Stimulated activated naive CD4-positive, alpha-beta T cell treated with Interleukin-2 at 50 U/mL for 16 hours (primary cell): ENCODE results near the gene CREB3L2.
"Not testable (repeated sequence)": the region's sequence is repeated elsewhere in the genome, so short reads cannot be mapped to it uniquely, and the experiment has no call there.

Experiments used
- DNase-seq: peaks from one replicate; lab custom pipeline; 2025; lab: John Stamatoyannopoulos, UW

Gene CREB3L2

DNA sequence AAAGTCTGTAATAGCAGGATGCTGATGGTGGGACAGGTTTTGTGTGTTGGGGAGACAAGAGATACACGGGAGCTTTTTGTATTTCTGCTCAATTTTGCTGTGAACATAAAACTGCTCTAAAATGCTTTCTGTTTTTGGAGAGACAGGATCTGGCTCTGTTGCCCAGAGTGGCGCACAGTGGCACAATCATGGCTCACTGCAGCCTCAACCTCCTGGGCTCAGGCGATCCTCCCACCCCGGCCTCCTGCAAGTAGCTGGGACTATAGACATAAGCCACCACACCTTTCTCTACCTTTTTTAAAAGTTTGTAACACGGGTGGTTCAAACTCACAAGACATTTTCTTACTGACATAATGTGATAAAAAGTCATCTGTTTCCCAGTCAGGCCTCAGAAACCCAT, 14.3 kb downstream of the CREB3L2 start:
- no peak for DNase-seq

- DNase-seq, result no peak
Observed at GRCh38 chr7:137987018-137987349, 14.9 kb downstream of the CREB3L2 start.

GRCh38 chr7:137986252-137987017, 15.5 kb downstream of the CREB3L2 start:
- DNase-seq, result no peak

DNA sequence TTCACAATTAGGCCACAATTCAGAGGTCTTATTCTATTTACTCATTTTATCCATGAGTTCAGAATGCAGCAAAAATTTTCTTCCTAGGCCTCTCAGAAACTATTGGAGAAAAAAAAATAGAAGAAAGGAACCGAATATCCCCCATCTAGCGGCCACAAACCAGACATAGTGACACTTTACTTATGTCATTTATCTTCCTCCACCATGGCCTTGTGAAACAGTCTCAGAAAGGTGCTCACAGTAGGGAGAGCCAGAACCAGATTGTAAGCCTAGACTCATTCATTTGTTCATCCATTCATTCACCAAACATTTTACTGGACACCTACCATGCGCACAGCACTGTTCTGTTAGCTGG, 16.0 kb downstream of the CREB3L2 start:
- DNase-seq, result no peak

DNA sequence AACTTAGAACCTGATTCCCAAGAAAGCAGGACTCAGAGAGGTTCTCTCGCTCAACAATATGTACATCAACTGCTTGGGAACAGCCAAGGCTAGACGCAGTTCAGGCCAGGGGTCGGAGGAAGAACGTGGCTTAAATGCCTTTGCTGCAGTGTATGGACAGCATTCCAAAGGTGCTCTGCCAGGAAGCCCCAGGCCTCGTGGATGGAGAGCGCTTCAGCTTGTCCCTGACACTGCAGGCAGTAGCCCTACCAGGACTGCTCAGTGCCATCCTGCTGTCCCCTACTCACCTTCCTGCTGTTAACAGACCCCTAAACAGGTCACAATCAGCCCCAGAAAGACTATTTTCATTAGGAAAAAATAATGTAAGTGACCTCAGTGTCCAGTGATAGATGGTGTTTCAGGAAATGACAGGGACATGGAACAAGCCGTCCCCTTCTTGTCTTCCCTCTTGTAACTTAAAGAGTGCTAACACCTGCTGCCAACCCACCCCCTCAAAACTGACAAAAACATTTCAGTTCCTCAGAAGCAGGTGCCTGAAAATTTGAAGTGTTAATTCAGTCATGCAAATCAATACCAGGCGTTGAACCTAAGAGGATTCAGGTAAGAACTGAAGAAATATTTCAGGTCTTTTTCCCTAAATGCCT, 16.5 kb downstream of the CREB3L2 start:
- no peak for DNase-seq

GRCh38 chr7:137984181-137985041, 17.5 kb downstream of the CREB3L2 start:
- no peak for DNase-seq

DNA sequence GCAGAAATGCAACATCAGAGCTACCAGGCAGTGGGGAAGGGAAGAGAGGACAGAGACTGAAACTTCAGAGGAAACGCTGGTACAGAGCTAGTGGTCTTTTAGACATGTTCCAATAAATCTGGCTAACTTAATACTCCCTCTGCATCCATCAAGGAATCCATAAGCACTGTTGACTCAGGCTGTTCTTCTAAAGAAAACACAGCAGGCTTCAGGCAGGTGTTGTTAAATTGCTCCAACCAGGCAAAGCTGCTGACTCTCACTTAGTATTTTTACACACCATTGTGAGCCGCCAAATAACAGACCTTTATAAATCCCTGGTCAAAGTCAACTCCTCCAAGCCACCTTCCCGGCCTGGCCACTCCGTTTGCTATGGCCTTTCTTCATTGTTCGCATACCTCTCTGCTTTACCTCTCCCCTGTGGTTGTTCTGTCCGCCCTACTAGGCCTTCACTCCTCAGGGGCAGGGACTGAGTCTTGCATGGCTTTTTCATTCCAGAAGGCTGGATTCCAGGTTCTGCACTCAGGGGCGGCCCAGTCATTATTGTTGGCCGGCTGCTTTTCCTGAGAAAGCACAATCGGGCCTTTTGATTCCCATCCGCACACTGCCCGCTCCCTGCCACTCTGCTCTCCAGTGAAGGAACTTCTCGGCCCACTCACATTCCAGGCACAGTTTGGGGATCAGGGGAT, 18.4 kb downstream of the CREB3L2 start:
- DNase-seq, result no peak

GRCh38 chr7:137982394-137982793, 19.5 kb downstream of the CREB3L2 start:
- DNase-seq, result not testable (repeated sequence)

- DNase-seq, result no peak
Observed at GRCh38 chr7:137981668-137982067, 20.2 kb downstream of the CREB3L2 start.

GRCh38 chr7:137981175-137981574, 20.7 kb downstream of the CREB3L2 start:
- no peak for DNase-seq

DNA sequence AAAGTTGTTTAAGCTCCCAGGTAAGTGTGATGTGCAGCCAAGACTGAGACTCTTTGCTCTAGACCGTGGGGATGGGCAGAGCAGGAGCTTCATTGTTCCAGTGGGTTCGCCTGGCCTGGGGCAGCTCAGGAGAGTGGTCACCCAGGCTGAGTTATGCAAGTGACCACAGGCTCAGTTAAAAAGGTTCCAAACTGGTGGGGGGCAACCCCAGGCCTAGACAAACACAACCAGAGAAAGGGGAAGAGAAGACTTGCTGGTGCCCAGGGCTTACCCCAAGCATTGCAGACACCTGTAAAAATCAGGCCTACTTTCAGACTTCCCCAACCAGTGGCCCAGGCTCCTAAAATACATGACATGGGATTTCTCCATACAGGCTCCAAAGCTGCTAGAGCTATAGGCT, 21.6 kb downstream of the CREB3L2 start:
- no peak for DNase-seq

DNA sequence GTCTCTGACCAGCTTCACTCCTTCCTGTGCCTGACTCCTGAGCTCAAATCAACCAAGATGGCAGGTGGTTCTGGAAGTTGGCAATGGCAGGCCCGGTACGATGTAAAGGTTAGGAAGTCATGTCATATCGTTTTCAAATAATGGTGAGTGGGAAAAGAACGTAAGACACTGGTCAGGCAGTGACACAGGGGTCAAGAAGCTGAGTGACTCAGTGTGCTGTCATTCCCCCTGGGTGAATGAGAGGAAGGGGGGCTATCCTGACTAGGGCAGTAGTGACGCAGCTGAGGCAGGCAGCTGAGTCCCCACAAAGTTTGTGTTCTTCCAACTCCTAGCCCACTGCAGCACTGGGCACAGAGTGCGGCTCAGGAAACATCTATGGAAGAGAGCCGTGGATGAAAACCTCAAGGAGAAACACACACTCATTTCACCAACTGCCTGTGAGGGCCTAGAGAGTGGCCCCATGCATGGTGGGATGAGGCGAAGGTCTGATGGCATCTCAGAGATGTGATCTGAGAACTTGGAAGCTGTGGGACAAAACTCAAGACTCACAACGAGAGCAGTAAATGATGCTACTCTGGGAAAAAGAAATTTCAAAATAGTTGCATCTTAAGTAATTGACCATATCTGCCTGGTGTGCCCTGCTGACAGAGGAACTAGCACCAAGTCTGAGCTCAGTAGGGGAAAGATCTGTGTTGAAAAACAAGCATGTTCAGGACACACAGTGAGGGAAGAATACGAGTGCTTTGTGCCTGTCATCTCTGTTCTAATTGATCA, 23.2 kb downstream of the CREB3L2 start:
- DNase-seq, result no peak

DNA sequence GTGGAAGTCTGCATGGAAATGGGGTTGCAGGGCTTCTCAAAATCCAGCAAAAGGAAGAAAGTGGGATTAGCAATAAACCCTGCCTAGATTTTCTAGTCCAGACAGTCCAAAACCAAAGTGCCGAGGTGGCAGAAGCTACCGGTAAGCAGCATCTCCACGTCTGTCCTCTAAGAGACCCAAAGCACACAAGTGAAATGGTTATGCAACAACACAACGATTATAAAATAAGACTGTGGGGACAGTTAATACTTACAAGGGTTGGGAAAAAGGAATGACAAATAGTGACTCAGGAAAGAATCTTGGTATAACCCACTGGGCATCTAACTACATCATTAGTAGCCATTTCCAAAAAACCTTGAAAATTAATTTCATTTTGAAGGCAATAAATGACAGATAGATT, 24.7 kb downstream of the CREB3L2 start:
- no peak for DNase-seq

DNA sequence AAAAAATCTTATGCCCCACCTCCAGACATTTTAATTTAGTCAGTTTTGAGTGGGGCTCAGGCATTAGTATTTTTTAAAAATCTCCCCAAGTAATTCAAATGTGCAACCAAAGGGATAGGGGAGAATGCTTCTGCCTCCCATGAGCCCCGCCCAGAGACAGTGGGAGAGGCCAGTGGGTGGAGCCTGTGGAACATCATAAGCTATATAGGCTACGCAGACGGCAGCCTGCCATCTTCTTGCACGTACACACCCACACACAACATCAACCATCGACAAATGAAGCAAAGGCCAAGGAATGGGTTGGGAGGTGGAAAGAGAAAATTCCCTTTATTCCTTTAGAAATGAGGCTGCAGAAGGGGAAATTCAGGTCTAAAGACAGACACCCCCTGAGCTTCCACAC, 25.2 kb downstream of the CREB3L2 start:
- no peak for DNase-seq

- no peak for DNase-seq
Observed at GRCh38 chr7:137976232-137976631, 25.7 kb downstream of the CREB3L2 start.

DNA sequence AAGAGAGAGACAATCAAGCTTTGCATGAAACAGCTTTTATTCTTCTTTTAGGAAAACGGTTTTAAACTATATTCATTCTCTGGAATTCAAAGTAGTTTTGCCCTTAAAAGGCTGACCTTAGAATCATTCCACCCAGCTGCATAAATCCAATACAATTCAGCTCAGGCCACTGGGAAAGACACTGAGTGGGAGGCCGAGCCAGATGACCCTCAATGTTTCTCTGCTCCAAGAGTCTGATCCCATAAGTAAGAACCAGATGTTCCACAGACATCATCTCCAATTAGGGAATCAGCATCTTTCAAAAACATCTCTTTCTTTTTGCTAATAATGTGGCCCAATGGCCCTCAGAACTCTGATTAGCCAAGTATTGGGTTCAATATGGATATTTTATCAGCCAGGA, 26.1 kb downstream of the CREB3L2 start:
- no peak for DNase-seq

GRCh38 chr7:137975221-137975620, 26.7 kb downstream of the CREB3L2 start:
- no peak for DNase-seq

DNA sequence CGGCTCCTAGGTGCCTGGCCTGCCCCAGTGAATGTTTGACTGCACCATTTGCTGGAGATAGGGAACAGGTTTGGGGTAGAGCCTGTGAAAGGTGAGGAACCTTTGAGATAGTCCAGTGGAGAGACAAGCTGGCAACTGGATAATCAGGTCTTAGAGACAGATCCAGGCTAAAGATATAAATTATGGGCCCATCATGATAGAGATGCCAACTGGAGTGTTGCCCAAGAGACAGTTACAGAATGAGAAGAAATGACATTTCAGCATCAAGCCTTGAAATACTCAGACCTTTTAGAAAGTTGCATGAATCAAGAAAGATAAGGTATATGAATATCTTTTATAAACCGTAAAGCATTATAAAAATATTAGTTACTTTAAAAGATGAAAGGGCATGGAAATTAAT, 27.1 kb downstream of the CREB3L2 start:
- no peak for DNase-seq

- no peak for DNase-seq
Observed at GRCh38 chr7:137970253-137970975, 31.5 kb downstream of the CREB3L2 start.

- no peak for DNase-seq
Observed at GRCh38 chr7:137969828-137970227, 32.1 kb downstream of the CREB3L2 start.

DNA sequence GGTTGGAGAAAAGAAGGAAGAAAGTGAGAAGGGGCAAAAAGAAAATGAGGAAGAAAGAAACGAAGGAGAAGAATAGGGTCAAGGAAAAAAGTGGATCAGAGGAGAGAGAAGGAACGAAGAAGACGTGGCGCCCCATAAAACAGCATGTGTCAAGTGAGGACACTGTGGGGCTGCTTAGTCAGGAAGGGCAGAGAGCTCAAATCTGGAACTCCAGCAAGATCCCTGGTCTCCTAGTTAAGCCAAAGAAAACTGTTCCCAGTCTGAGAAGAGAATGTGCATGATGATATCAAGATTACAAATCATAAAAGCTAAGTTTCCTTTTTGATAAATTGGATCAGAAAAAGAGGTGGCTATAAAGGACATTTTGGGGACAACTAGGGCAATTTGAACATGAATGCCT, 33.0 kb downstream of the CREB3L2 start:
- DNase-seq, result no peak
